HFFc6 (cell line): ENCODE measurements around the gene ZNF385C. TPM values are rescaled to one million over a fixed set of nuclear protein-coding genes. Genes with fewer than 3 reads are reported as not detected.

Experiments used
- DNase-seq: peaks from one replicate; pipeline ENCODE4 v3.0.0-alpha.2; 2018
- H3K27ac Mint-ChIP-seq: 2 replicates; pipeline ENCODE4 v1.8.0; 2020; ENCODE audit warnings: mild to moderate bottlenecking, mixed read lengths
- H3K27me3 Mint-ChIP-seq: 2 replicates; pipeline ENCODE4 v1.8.0; 2021; ENCODE audit warnings: mild to moderate bottlenecking, moderate library complexity, mixed read lengths; ENCODE audit not compliant: insufficient read depth
- H3K36me3 Mint-ChIP-seq: 2 replicates; pipeline ENCODE4 v1.8.0; 2021; ENCODE audit warnings: low read depth, mixed read lengths
- H3K4me1 Mint-ChIP-seq: 2 replicates; pipeline ENCODE4 v1.8.0; 2020; ENCODE audit warnings: low read depth, mixed read lengths
- H3K4me3 Mint-ChIP-seq: 2 replicates; pipeline ENCODE4 v1.8.0; 2020; ENCODE audit warnings: mild to moderate bottlenecking, moderate library complexity, mixed read lengths
- H3K9me3 Mint-ChIP-seq: 2 replicates; pipeline ENCODE4 v1.8.0; 2020; ENCODE audit warnings: mild to moderate bottlenecking, mixed read lengths
- CTCF ChIP-seq: fragments of 200-600 bp; sonication (generic); IDR thresholded peaks from 2 replicates; pipeline ENCODE4 v1.5.0; 2021; ENCODE audit warnings: antibody characterized with exemption, mild to moderate bottlenecking
- total RNA-seq, 6 experiments: library from RNA; stranded (reverse); fragmentation: NEBNext Ultra II Directional; extraction: Animal tissue kit (Norgen Biotek cat#: 25700); gene quantifications; 2 replicates in 1 of 6; 3 replicates in 5 of 6; pipeline ENCODE4 v1.2.3, GENCODE V29; 2021

ZNF385C gene
- total RNA-seq, 6 experiments from 2014 or later: not detected

- DNase-seq: no peak
- TF ChIP-seq CTCF: no peak
- Mint-ChIP-seq H3K36me3 (peaks cover 9% of the 10 kb centered on the region), H3K27ac (no peak overlapping the region), H3K4me3 (no peak overlapping the region), H3K9me3 (no peaks in the 10 kb centered on the region), H3K27me3 (peaks cover 5% of the 10 kb centered on the region), H3K4me1 (peaks cover 32% of the 10 kb centered on the region)
These were observed 19.3 kb upstream of the ZNF385C start for GRCh38 chr17:42117397-42118125.

DNA sequence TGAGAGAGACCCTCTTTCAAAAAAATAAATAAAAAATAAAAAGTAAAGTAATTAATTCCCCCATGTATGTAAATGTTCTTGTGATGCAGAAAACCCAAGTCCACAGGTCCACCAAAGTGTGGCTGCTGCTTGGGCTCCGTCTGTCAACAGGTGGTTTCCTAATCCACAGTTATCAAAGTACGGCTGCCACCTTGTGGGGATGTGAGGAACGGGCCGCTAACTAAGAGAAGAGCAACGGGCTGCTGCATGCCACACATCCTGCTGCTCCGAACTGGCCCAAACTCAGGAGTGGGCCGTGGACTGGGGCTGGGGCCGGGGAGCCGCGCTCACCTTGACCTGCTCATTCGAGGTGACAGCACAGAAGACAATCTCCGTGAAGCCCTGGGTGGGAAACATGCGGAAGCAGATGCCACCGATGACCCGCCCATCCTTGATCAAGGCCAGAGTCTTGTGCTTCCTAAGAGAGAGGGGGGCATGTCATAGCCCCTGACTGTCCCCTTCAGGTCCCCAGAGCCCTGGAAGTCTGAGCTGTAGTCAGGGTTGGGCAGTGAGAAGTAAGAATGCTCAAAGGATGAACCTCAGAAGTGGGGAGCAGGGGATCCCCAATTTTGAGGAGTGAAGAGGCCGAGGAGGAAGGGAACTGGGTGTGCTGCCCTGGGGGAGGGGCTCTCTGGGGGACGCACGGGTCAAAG lies 18.6 kb upstream of the ZNF385C start:
- Mint-ChIP-seq H3K36me3 (peaks cover 9% of the 10 kb centered on the region), H3K27me3 (peaks cover 5% of the 10 kb centered on the region), H3K4me3 (no peak overlapping the region)

GRCh38 chr17:42114118-42114517 lies 15.8 kb upstream of the ZNF385C start:
- H3K27ac Mint-ChIP-seq: no peak overlapping the region
- no peak for TF ChIP-seq CTCF
- no peaks in the 10 kb centered on the region for H3K9me3 Mint-ChIP-seq
- peaks cover 2% of the 10 kb centered on the region for H3K27me3 Mint-ChIP-seq
- H3K4me3 Mint-ChIP-seq: no peak overlapping the region
- DNase-seq: no peak
- peaks cover 27% of the 10 kb centered on the region for H3K4me1 Mint-ChIP-seq
- peaks cover 9% of the 10 kb centered on the region for H3K36me3 Mint-ChIP-seq

More for the DNA sequence above, 18.6 kb upstream of the ZNF385C start:
- Mint-ChIP-seq H3K9me3 (no peaks in the 10 kb centered on the region), H3K4me1 (peaks cover 40% of the 10 kb centered on the region), H3K27ac (no peak overlapping the region)
- DNase-seq: peak; percentile 65
- TF ChIP-seq CTCF: peak; percentile 88

- peaks cover 9% of the 10 kb centered on the region for H3K36me3 Mint-ChIP-seq
- no peak for TF ChIP-seq CTCF
These were observed 15.2 kb upstream of the ZNF385C start for GRCh38 chr17:42113293-42114069.

DNA sequence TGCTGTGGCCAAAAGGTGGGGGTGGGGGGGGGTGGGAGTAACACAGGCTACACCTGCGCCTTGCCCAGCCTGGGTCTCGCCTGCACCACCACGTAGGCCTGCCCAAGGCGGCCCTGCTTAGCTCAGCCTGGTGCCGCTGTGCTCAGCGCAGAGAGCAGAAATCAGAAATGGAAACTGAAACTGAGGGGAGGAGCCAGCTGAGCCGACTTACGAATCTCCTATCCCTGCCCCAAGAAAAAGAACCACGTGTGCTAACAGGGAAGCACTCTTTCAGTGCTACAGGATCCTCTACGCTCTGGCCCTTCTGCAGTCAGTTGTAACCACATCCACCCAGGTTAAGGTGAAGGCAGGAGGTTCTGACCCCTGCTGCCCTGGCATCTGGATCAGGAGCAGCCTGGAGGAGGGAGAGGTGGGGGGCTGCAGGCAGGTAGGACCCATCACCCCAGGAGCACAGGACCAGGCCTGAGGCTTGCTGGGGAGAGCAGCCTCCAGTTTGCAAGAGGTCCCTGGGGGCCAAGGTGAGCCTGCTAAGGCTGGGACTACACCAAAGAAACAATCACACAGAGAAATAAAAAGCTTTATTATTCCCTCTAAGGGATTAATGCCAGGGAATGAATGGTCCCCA lies 14.4 kb upstream of the ZNF385C start, which contains the start of gene DHX58:
DHX58 (minus strand) TSS at position 163 of the 625 bp plus-strand sequence. CDS start 822 bp downstream, outside the sequence.
- H3K4me3 Mint-ChIP-seq: peak within 1 kb of the TSS; percentile 92
- peaks cover 2% of the 10 kb centered on the region for H3K27me3 Mint-ChIP-seq
- H3K4me1 Mint-ChIP-seq: peaks cover 20% of the 10 kb centered on the region
- H3K27ac Mint-ChIP-seq: peak within 1 kb of the TSS; percentile 94
- peaks cover 9% of the 10 kb centered on the region for H3K36me3 Mint-ChIP-seq
- no peaks in the 10 kb centered on the region for H3K9me3 Mint-ChIP-seq
- no peak for TF ChIP-seq CTCF
- peak; percentile 73 for DNase-seq

More at GRCh38 chr17:42113293-42114069, 15.2 kb upstream of the ZNF385C start:
- DNase-seq: no peak
- no peaks in the 10 kb centered on the region for H3K9me3 Mint-ChIP-seq
- H3K27ac Mint-ChIP-seq: peak overlapping the region; percentile 94; the same call in 1 of the 2 replicates
- peaks cover 2% of the 10 kb centered on the region for H3K27me3 Mint-ChIP-seq
- no peak overlapping the region for H3K4me3 Mint-ChIP-seq
- H3K4me1 Mint-ChIP-seq: peaks cover 22% of the 10 kb centered on the region
